ENCODE measurements around the gene GAA. TPM values are rescaled to one million over a fixed set of nuclear protein-coding genes. Genes with fewer than 3 reads are reported as not detected.

The GAA gene
- total RNA-seq, 1 donor from 2014 or later, result 59.7 TPM

GRCh38 chr17:80130992-80131391, 29.6 kb downstream of the GAA start:
- H3K4me1 Mint-ChIP-seq, result no peaks in the 10 kb centered on the region
- H3K27ac Mint-ChIP-seq, result no peak overlapping the region
- DNase-seq (ENCODE audit: low spot score in 2 of 2, unreplicated experiment in 2 of 2), result no peak
- no peaks in the 10 kb centered on the region for H3K27me3 Mint-ChIP-seq (ENCODE audit: low read depth)
- no peaks in the 10 kb centered on the region for H3K9me3 Mint-ChIP-seq
- no peak overlapping the region for H3K4me3 Mint-ChIP-seq
- peaks cover 15% of the 10 kb centered on the region for H3K36me3 Mint-ChIP-seq
- TF ChIP-seq CTCF (IDR thresholded peaks at IDR 0.05; ENCODE audit: unreplicated experiment), result no peak

- H3K4me3 Mint-ChIP-seq, result no peak overlapping the region
- no peaks in the 10 kb centered on the region for H3K27me3 Mint-ChIP-seq (ENCODE audit: low read depth)
- H3K27ac Mint-ChIP-seq, result no peak overlapping the region
- peaks cover 29% of the 10 kb centered on the region for H3K36me3 Mint-ChIP-seq
- no peaks in the 10 kb centered on the region for H3K4me1 Mint-ChIP-seq
- no peak for DNase-seq (ENCODE audit: low spot score in 2 of 2, unreplicated experiment in 2 of 2)
- no peak for TF ChIP-seq CTCF (IDR thresholded peaks at IDR 0.05; ENCODE audit: unreplicated experiment)
- H3K9me3 Mint-ChIP-seq, result no peaks in the 10 kb centered on the region
These were observed 31.7 kb downstream of the GAA start for GRCh38 chr17:80132906-80133625.

GRCh38 chr17:80133626-80133970, 32.2 kb downstream of the GAA start:
- no peak for TF ChIP-seq CTCF (IDR thresholded peaks at IDR 0.05; ENCODE audit: unreplicated experiment)
- H3K4me3 Mint-ChIP-seq, result no peak overlapping the region
- no peak overlapping the region for H3K27ac Mint-ChIP-seq
- no peaks in the 10 kb centered on the region for H3K9me3 Mint-ChIP-seq
- DNase-seq (ENCODE audit: low spot score in 2 of 2, unreplicated experiment in 2 of 2), result no peak
- H3K36me3 Mint-ChIP-seq, result peaks cover 32% of the 10 kb centered on the region
- H3K27me3 Mint-ChIP-seq (ENCODE audit: low read depth), result no peaks in the 10 kb centered on the region
- H3K4me1 Mint-ChIP-seq, result no peaks in the 10 kb centered on the region

- no peaks in the 10 kb centered on the region for H3K27me3 Mint-ChIP-seq (ENCODE audit: low read depth)
- no peak for TF ChIP-seq CTCF (IDR thresholded peaks at IDR 0.05; ENCODE audit: unreplicated experiment)
- no peak overlapping the region for H3K4me3 Mint-ChIP-seq
- no peak for DNase-seq (ENCODE audit: low spot score in 2 of 2, unreplicated experiment in 2 of 2)
- H3K27ac Mint-ChIP-seq, result no peak overlapping the region
- no peaks in the 10 kb centered on the region for H3K9me3 Mint-ChIP-seq
- peaks cover 54% of the 10 kb centered on the region for H3K36me3 Mint-ChIP-seq
- H3K4me1 Mint-ChIP-seq, result no peaks in the 10 kb centered on the region
These were observed 35.8 kb downstream of the GAA start for GRCh38 chr17:80137131-80137530.

GRCh38 chr17:80138856-80139426, 37.6 kb downstream of the GAA start:
- H3K4me3 Mint-ChIP-seq, result no peak overlapping the region
- H3K36me3 Mint-ChIP-seq, result peaks cover 48% of the 10 kb centered on the region
- no peak overlapping the region for H3K27ac Mint-ChIP-seq
- DNase-seq (ENCODE audit: low spot score in 2 of 2, unreplicated experiment in 2 of 2), result no peak
- H3K9me3 Mint-ChIP-seq, result no peaks in the 10 kb centered on the region
- no peaks in the 10 kb centered on the region for H3K4me1 Mint-ChIP-seq
- no peaks in the 10 kb centered on the region for H3K27me3 Mint-ChIP-seq (ENCODE audit: low read depth)
- no peak for TF ChIP-seq CTCF (IDR thresholded peaks at IDR 0.05; ENCODE audit: unreplicated experiment)
